ENCODE results near the gene CFAP46.

DNA sequence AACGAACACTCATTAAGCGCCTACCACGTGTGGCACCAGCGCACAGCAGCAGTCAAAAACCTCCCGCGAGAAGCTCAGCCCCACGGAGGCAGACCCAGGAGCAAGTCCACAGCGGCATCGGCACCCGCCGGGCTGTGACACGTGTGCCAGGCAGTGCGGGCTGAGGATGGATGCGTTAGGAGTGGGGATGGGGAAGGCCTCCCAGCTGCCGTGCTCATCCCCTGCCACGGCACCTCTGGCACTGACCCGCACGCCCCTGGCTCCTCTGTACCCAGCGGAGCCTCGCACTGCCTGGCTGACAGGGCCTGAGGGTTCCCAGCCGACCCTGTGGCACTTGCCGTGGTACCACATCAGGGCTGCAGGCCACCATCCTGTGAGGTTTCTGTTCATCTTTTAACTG is 16.8 kb downstream of the CFAP46 start:
- TF ChIP-seq, protein P1, sequence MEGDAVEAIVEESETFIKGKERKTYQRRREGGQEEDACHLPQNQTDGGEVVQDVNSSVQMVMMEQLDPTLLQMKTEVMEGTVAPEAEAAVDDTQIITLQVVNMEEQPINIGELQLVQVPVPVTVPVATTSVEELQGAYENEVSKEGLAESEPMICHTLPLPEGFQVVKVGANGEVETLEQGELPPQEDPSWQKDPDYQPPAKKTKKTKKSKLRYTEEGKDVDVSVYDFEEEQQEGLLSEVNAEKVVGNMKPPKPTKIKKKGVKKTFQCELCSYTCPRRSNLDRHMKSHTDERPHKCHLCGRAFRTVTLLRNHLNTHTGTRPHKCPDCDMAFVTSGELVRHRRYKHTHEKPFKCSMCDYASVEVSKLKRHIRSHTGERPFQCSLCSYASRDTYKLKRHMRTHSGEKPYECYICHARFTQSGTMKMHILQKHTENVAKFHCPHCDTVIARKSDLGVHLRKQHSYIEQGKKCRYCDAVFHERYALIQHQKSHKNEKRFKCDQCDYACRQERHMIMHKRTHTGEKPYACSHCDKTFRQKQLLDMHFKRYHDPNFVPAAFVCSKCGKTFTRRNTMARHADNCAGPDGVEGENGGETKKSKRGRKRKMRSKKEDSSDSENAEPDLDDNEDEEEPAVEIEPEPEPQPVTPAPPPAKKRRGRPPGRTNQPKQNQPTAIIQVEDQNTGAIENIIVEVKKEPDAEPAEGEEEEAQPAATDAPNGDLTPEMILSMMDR (IDR thresholded peaks at IDR 0.05; ENCODE audit: low read depth, low read length, missing input control): no peak
- TF ChIP-seq RAD21 (IDR thresholded peaks at IDR 0.05) (no peak), GABPA (IDR thresholded peaks at IDR 0.05 in 1 of 2, conservative IDR thresholded peaks at IDR 0.05 in 1 of 2) (no peak), SP1 (IDR thresholded peaks at IDR 0.05) (no peak), YY1 (IDR thresholded peaks at IDR 0.05) (no peak), EGR1 (IDR thresholded peaks at IDR 0.05; ENCODE audit: low read depth in 2 of 2) (no peak), TAF1 (conservative IDR thresholded peaks at IDR 0.05) (no peak)
- TF ChIP-seq, protein P2, sequence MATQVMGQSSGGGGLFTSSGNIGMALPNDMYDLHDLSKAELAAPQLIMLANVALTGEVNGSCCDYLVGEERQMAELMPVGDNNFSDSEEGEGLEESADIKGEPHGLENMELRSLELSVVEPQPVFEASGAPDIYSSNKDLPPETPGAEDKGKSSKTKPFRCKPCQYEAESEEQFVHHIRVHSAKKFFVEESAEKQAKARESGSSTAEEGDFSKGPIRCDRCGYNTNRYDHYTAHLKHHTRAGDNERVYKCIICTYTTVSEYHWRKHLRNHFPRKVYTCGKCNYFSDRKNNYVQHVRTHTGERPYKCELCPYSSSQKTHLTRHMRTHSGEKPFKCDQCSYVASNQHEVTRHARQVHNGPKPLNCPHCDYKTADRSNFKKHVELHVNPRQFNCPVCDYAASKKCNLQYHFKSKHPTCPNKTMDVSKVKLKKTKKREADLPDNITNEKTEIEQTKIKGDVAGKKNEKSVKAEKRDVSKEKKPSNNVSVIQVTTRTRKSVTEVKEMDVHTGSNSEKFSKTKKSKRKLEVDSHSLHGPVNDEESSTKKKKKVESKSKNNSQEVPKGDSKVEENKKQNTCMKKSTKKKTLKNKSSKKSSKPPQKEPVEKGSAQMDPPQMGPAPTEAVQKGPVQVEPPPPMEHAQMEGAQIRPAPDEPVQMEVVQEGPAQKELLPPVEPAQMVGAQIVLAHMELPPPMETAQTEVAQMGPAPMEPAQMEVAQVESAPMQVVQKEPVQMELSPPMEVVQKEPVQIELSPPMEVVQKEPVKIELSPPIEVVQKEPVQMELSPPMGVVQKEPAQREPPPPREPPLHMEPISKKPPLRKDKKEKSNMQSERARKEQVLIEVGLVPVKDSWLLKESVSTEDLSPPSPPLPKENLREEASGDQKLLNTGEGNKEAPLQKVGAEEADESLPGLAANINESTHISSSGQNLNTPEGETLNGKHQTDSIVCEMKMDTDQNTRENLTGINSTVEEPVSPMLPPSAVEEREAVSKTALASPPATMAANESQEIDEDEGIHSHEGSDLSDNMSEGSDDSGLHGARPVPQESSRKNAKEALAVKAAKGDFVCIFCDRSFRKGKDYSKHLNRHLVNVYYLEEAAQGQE (IDR thresholded peaks at IDR 0.05): no peak
- TF ChIP-seq, protein P3, sequence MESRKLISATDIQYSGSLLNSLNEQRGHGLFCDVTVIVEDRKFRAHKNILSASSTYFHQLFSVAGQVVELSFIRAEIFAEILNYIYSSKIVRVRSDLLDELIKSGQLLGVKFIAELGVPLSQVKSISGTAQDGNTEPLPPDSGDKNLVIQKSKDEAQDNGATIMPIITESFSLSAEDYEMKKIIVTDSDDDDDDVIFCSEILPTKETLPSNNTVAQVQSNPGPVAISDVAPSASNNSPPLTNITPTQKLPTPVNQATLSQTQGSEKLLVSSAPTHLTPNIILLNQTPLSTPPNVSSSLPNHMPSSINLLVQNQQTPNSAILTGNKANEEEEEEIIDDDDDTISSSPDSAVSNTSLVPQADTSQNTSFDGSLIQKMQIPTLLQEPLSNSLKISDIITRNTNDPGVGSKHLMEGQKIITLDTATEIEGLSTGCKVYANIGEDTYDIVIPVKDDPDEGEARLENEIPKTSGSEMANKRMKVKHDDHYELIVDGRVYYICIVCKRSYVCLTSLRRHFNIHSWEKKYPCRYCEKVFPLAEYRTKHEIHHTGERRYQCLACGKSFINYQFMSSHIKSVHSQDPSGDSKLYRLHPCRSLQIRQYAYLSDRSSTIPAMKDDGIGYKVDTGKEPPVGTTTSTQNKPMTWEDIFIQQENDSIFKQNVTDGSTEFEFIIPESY (IDR thresholded peaks at IDR 0.05): no peak

Data from liver (tissue), 3 donors.